ENCODE data around the gene IL17RE. TPM values are rescaled to one million over a fixed set of nuclear protein-coding genes. Genes with fewer than 3 reads are reported as not detected.

The IL17RE gene
- total RNA-seq, 1 experiment from 2014 or later, result 77.3 TPM

GRCh38 chr3:9866639-9867038 is 36.0 kb upstream of the IL17RE start:
- CTCF ChIA-PET, result no interaction called here

GRCh38 chr3:9867106-9867505 is 35.5 kb upstream of the IL17RE start:
- H3K4me3 Mint-ChIP-seq (ENCODE audit: unreplicated experiment), result no peak overlapping the region
- no TSS peak for BruUV-seq (replicated peaks)
- Histone ChIP-seq H3K27me3 (replicated peaks; ENCODE audit: control insufficient read depth, insufficient read depth, low read length) (no peaks in the 10 kb centered on the region), H3K4me3 (ENCODE audit: low read depth, low read length) (no peak overlapping the region), H3K9me3 (no peaks in the 10 kb centered on the region), H3K4me1 (no peaks in the 10 kb centered on the region; the same call in 1 of the 2 replicates), H3K36me3 (ENCODE audit: control insufficient read depth, insufficient read depth, low read length) (no peaks in the 10 kb centered on the region)
- no peaks in the 10 kb centered on the region for H3K36me3 Mint-ChIP-seq (ENCODE audit: insufficient read depth, unreplicated experiment)
- intact Hi-C loops (cut with micrococcal nuclease; ENCODE audit: unreplicated experiment), result no loop called here
- H3K9me3 Mint-ChIP-seq (ENCODE audit: unreplicated experiment), result no peaks in the 10 kb centered on the region
- POLR2A ChIA-PET, result no interaction called here
- H3K4me1 Mint-ChIP-seq (ENCODE audit: low read depth, unreplicated experiment), result no peaks in the 10 kb centered on the region
- H3K27ac Mint-ChIP-seq (ENCODE audit: unreplicated experiment), result no peak overlapping the region
- TF ChIP-seq, protein P1, sequence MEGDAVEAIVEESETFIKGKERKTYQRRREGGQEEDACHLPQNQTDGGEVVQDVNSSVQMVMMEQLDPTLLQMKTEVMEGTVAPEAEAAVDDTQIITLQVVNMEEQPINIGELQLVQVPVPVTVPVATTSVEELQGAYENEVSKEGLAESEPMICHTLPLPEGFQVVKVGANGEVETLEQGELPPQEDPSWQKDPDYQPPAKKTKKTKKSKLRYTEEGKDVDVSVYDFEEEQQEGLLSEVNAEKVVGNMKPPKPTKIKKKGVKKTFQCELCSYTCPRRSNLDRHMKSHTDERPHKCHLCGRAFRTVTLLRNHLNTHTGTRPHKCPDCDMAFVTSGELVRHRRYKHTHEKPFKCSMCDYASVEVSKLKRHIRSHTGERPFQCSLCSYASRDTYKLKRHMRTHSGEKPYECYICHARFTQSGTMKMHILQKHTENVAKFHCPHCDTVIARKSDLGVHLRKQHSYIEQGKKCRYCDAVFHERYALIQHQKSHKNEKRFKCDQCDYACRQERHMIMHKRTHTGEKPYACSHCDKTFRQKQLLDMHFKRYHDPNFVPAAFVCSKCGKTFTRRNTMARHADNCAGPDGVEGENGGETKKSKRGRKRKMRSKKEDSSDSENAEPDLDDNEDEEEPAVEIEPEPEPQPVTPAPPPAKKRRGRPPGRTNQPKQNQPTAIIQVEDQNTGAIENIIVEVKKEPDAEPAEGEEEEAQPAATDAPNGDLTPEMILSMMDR (IDR thresholded peaks at IDR 0.05; ENCODE audit: insufficient read depth in 1 of 2, low read depth in 1 of 2, low read length in 1 of 2, severe bottlenecking in 1 of 2, unreplicated experiment in 1 of 2), result no peak
- H3K27me3 Mint-ChIP-seq (ENCODE audit: insufficient read depth, unreplicated experiment), result no peaks in the 10 kb centered on the region
- DNase-seq, result no peak
- CTCF ChIA-PET, result no interaction called here

More at GRCh38 chr3:9866639-9867038, 36.0 kb upstream of the IL17RE start:
- H3K27me3 Mint-ChIP-seq (ENCODE audit: insufficient read depth, unreplicated experiment), result no peaks in the 10 kb centered on the region
- H3K4me1 Mint-ChIP-seq (ENCODE audit: low read depth, unreplicated experiment), result no peaks in the 10 kb centered on the region
- DNase-seq, result no peak
- Histone ChIP-seq H3K4me1 (no peaks in the 10 kb centered on the region; the same call in 1 of the 2 replicates), H3K4me3 (ENCODE audit: low read depth, low read length) (no peak overlapping the region), H3K9me3 (no peaks in the 10 kb centered on the region), H3K27me3 (replicated peaks; ENCODE audit: control insufficient read depth, insufficient read depth, low read length) (no peaks in the 10 kb centered on the region), H3K36me3 (ENCODE audit: control insufficient read depth, insufficient read depth, low read length) (no peaks in the 10 kb centered on the region)
- no peak overlapping the region for H3K27ac Mint-ChIP-seq (ENCODE audit: unreplicated experiment)
- H3K4me3 Mint-ChIP-seq (ENCODE audit: unreplicated experiment), result no peak overlapping the region
- no peaks in the 10 kb centered on the region for H3K36me3 Mint-ChIP-seq (ENCODE audit: insufficient read depth, unreplicated experiment)
- POLR2A ChIA-PET, result no interaction called here
- TF ChIP-seq, protein P1 (IDR thresholded peaks at IDR 0.05; ENCODE audit: insufficient read depth in 1 of 2, low read depth in 1 of 2, low read length in 1 of 2, severe bottlenecking in 1 of 2, unreplicated experiment in 1 of 2), result no peak
- intact Hi-C loops (cut with micrococcal nuclease; ENCODE audit: unreplicated experiment), result no loop called here
- BruUV-seq (replicated peaks), result no TSS peak
- H3K9me3 Mint-ChIP-seq (ENCODE audit: unreplicated experiment), result no peaks in the 10 kb centered on the region

DNA sequence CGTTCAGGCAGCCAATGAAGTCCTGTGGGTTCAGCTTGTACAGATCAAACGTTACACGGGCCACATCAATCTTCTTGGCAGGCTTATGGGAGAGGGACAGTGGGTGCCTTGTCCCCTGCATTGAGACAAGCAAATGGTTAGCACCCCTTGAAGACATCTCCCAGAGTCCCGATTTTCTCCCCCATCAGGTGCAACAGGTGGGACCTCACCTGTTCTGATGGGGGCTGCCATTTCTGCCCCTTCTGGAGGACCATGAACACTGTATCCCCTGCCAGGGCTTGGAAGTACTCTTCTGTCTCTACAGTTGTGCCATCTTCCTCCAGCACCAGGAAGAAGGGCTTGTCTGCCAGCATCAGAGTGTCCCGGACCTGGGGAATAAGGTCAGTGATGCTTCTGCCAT is 32.7 kb upstream of the IL17RE start:
- H3K4me3 ChIP-seq (ENCODE audit: low read depth, low read length), result no peak overlapping the region
- POLR2A ChIA-PET, result no interaction called here
- Mint-ChIP-seq H3K4me3 (ENCODE audit: unreplicated experiment) (no peak overlapping the region), H3K27me3 (ENCODE audit: insufficient read depth, unreplicated experiment) (no peaks in the 10 kb centered on the region), H3K27ac (ENCODE audit: unreplicated experiment) (no peak overlapping the region), H3K4me1 (ENCODE audit: low read depth, unreplicated experiment) (no peaks in the 10 kb centered on the region), H3K9me3 (ENCODE audit: unreplicated experiment) (no peaks in the 10 kb centered on the region), H3K36me3 (ENCODE audit: insufficient read depth, unreplicated experiment) (no peaks in the 10 kb centered on the region)
- TF ChIP-seq, protein P1 (IDR thresholded peaks at IDR 0.05; ENCODE audit: insufficient read depth in 1 of 2, low read depth in 1 of 2, low read length in 1 of 2, severe bottlenecking in 1 of 2, unreplicated experiment in 1 of 2), result no peak
- peaks cover 5% of the 10 kb centered on the region for H3K4me1 ChIP-seq
- BruUV-seq (replicated peaks), result no TSS peak
- H3K9me3 ChIP-seq, result no peaks in the 10 kb centered on the region
- CTCF ChIA-PET, result no interaction called here
- intact Hi-C loops (cut with micrococcal nuclease; ENCODE audit: unreplicated experiment), result no loop called here
- DNase-seq, result no peak
- no peaks in the 10 kb centered on the region for H3K36me3 ChIP-seq (ENCODE audit: control insufficient read depth, insufficient read depth, low read length)
- H3K27me3 ChIP-seq (replicated peaks; ENCODE audit: control insufficient read depth, insufficient read depth, low read length), result no peaks in the 10 kb centered on the region
